ENCODE results near the gene PURA. TPM values are rescaled to one million over a fixed set of nuclear protein-coding genes. Genes with fewer than 3 reads are reported as not detected.
A peak's percentile ranks its signal among the peaks of the same experiment; 100 is the strongest.

Gene PURA
- 10.6 and 12.2 TPM in 2 replicates for total RNA-seq

DNA sequence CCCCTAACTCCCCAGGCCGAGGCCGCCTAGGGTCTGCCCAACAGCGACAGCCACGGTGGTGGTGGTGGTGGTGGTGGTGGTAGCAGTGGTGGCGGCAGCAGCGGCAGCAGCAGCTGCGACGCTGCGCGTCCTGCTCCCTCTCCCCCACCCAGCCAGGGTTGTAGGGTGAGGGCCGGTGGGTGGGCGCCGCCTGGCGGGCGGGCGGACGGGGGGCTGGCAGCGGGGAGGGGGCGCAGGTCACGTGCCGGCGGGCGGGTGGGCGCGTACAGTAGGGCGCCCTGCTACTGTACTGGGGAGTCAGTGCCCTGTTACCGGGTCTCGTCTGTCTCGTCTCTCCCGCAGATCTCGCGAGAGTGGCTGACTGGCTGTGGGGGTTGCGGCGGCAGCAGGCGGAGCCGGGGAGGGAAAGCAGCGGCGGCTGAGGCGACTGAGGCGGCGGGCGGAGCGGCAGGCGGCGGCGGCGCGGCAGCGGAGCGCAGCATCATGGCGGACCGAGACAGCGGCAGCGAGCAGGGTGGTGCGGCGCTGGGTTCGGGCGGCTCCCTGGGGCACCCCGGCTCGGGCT, at the start of gene PURA:
Gene PURA (plus strand): TSS at position 411 of the 565 bp plus-strand sequence. CDS start 73 bp downstream, at position 484.
- peak within 1 kb of the TSS; percentile 94 for H3K4me3 Mint-ChIP-seq
- peaks cover 60% of the 10 kb centered on the region for H3K4me1 Mint-ChIP-seq (ENCODE audit: low read depth)
- H3K36me3 Mint-ChIP-seq (ENCODE audit: low read depth), result peaks cover 6% of the 10 kb centered on the region
- intact Hi-C loops (cut with micrococcal nuclease), result loop anchor here (1.0 to 10.0 kb wide), 8 partner anchors 31 to 1211 kb away; partner anchors contain the start of genes APBB3, CD14, CYSTM1 and SLC35A4
- H3K9me3 Mint-ChIP-seq, result no peaks in the 10 kb centered on the region
- peak within 1 kb of the TSS; percentile 96 for H3K27ac Mint-ChIP-seq
- H3K27me3 Mint-ChIP-seq (ENCODE audit: insufficient read depth), result peaks cover 40% of the 10 kb centered on the region
- DNase-seq (ENCODE audit: low spot score), result peak; percentile 94

DNA sequence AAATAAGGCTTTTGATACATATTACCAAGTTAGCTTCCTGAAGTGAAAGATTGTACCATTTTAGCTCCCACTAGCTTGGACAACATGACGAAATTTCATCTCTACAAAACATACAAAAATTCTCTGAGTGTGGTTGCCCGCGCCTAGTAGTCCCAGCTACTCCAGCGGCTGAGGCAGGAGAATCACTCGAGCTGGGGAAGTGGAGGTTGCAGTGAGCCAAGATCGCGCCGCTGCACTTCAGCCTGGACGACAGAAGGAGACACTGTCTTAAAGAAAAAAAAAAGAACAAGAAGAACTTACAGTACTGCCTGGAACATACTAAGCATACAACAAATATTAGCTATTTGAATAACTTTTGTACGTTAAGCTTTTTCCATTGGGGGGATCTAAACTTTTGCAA, 41.1 kb upstream of the PURA start:
- no peaks in the 10 kb centered on the region for H3K36me3 Mint-ChIP-seq (ENCODE audit: low read depth)
- H3K9me3 Mint-ChIP-seq, result no peaks in the 10 kb centered on the region
- intact Hi-C loops (cut with micrococcal nuclease), result loop anchor here (1.0 kb wide), 3 partner anchors 41 to 84 kb away; partner anchors contain the start of gene PURA
- H3K27ac Mint-ChIP-seq, result no peak overlapping the region
- H3K27me3 Mint-ChIP-seq (ENCODE audit: insufficient read depth), result peaks cover 18% of the 10 kb centered on the region
- H3K4me3 Mint-ChIP-seq, result no peak overlapping the region
- no peaks in the 10 kb centered on the region for H3K4me1 Mint-ChIP-seq (ENCODE audit: low read depth)
- no peak for DNase-seq (ENCODE audit: low spot score)

DNA sequence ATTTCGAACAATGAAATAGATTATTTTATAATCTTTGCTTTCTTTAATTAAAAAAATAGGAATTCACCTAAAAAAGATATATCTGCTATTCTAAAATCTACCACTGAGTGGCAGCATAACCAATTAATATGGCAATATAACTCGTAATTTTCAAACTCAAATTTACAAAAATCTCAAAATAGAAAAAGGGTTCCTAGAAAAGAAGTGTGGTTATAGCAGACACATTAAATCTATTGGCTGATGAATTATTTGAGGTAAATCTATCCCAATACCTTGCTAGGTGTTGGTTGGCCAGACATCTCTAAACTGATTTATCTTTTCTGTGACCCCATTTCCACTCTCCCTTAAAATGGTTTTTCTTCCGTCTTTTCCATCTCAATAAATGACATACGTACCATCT, 40.6 kb upstream of the PURA start:
- intact Hi-C loops (cut with micrococcal nuclease), result loop anchor here (1.0 kb wide), 3 partner anchors 41 to 84 kb away; partner anchors contain the start of gene PURA
- Mint-ChIP-seq H3K9me3 (no peaks in the 10 kb centered on the region), H3K4me1 (ENCODE audit: low read depth) (no peaks in the 10 kb centered on the region), H3K27ac (no peak overlapping the region), H3K27me3 (ENCODE audit: insufficient read depth) (peaks cover 22% of the 10 kb centered on the region), H3K36me3 (ENCODE audit: low read depth) (no peaks in the 10 kb centered on the region), H3K4me3 (no peak overlapping the region)
- DNase-seq (ENCODE audit: low spot score), result no peak

GRCh38 chr5:140075371-140075770, 38.5 kb upstream of the PURA start:
- DNase-seq (ENCODE audit: low spot score), result no peak
- Mint-ChIP-seq H3K9me3 (no peaks in the 10 kb centered on the region), H3K27ac (no peak overlapping the region), H3K36me3 (ENCODE audit: low read depth) (no peaks in the 10 kb centered on the region), H3K4me1 (ENCODE audit: low read depth) (no peaks in the 10 kb centered on the region), H3K27me3 (ENCODE audit: insufficient read depth) (peaks cover 24% of the 10 kb centered on the region), H3K4me3 (no peak overlapping the region)
- intact Hi-C loops (cut with micrococcal nuclease), result no loop called here

DNA sequence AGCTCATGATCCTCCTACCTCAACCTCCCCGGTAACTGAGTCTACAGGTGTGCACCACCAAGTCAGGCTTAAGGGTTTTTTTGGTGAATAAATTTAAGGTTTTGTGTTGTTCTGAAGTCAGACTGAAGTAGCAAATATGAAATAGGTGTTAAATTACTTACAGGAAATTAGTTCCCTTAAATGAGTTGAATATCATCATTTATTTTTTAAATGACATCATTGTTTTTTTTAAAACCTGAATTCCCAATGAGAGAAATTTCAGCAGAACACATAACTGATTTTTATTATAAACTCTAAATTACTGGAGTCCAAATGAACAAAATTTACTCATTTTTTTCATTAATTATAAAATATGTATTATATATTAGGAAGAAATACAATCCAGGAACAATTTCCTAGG, 37.8 kb upstream of the PURA start:
- H3K9me3 Mint-ChIP-seq, result no peaks in the 10 kb centered on the region

DNA sequence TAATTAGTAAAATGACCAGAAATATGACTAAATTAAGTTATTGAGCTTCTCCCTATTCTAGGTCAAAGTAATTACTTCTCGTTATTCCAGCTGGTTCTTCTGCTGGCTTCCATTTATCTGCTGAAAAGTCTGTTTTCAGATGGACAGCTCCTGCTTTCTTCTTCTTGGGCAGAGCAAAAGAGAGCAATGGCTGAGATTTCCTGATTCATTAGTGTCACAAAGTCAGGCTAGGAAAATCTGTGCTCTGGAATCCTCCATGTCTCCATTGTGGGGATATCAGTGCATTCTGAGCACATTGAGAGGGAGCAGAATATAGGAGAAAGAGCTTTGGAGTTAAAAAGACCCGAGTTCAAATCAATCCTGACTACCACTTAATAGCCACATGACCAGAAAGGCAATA, 37.1 kb upstream of the PURA start:
- no peaks in the 10 kb centered on the region for H3K36me3 Mint-ChIP-seq (ENCODE audit: low read depth)
- no peak overlapping the region for H3K4me3 Mint-ChIP-seq
- H3K9me3 Mint-ChIP-seq, result no peaks in the 10 kb centered on the region
- no peaks in the 10 kb centered on the region for H3K4me1 Mint-ChIP-seq (ENCODE audit: low read depth)
- peaks cover 24% of the 10 kb centered on the region for H3K27me3 Mint-ChIP-seq (ENCODE audit: insufficient read depth)
- intact Hi-C loops (cut with micrococcal nuclease), result no loop called here
- no peak for DNase-seq (ENCODE audit: low spot score)
- H3K27ac Mint-ChIP-seq, result no peak overlapping the region

More for the DNA sequence above, 37.8 kb upstream of the PURA start:
- Mint-ChIP-seq H3K4me3 (no peak overlapping the region), H3K4me1 (ENCODE audit: low read depth) (no peaks in the 10 kb centered on the region), H3K36me3 (ENCODE audit: low read depth) (no peaks in the 10 kb centered on the region), H3K27me3 (ENCODE audit: insufficient read depth) (peaks cover 26% of the 10 kb centered on the region), H3K27ac (no peak overlapping the region)
- no peak for DNase-seq (ENCODE audit: low spot score)
- intact Hi-C loops (cut with micrococcal nuclease), result no loop called here

- no peak overlapping the region for H3K27ac Mint-ChIP-seq
- H3K27me3 Mint-ChIP-seq (ENCODE audit: insufficient read depth), result peaks cover 54% of the 10 kb centered on the region
- no peak overlapping the region for H3K4me3 Mint-ChIP-seq
- intact Hi-C loops (cut with micrococcal nuclease), result no loop called here
- no peak for DNase-seq (ENCODE audit: low spot score)
- H3K4me1 Mint-ChIP-seq (ENCODE audit: low read depth), result no peaks in the 10 kb centered on the region
- H3K36me3 Mint-ChIP-seq (ENCODE audit: low read depth), result no peaks in the 10 kb centered on the region
- H3K9me3 Mint-ChIP-seq, result no peaks in the 10 kb centered on the region
These were observed 30.8 kb upstream of the PURA start for GRCh38 chr5:140083120-140083519.

DNA sequence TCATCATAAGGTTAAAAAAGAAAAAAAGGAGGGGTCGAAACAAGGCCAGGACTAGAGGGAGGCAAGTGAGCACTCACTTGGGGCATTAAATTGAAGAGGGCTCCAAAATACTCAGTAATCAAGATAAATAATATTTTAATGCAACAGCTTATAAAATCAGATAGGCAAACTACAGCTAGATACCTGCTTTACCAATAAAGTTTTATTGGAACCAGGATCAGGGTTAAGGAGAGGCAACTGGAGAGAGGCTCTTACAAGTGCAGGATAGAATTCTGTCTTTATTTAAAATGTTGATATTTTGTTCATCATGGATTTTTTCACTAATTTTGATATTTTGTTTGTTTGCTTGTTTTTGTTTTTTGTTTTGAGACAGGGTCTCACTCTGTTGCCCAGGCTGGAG, 30.3 kb upstream of the PURA start:
- no peaks in the 10 kb centered on the region for H3K9me3 Mint-ChIP-seq
- H3K27ac Mint-ChIP-seq, result no peak overlapping the region
- DNase-seq (ENCODE audit: low spot score), result no peak
- no peaks in the 10 kb centered on the region for H3K4me1 Mint-ChIP-seq (ENCODE audit: low read depth)
- H3K27me3 Mint-ChIP-seq (ENCODE audit: insufficient read depth), result peaks cover 53% of the 10 kb centered on the region
- intact Hi-C loops (cut with micrococcal nuclease), result no loop called here
- H3K4me3 Mint-ChIP-seq, result no peak overlapping the region
- H3K36me3 Mint-ChIP-seq (ENCODE audit: low read depth), result no peaks in the 10 kb centered on the region

DNA sequence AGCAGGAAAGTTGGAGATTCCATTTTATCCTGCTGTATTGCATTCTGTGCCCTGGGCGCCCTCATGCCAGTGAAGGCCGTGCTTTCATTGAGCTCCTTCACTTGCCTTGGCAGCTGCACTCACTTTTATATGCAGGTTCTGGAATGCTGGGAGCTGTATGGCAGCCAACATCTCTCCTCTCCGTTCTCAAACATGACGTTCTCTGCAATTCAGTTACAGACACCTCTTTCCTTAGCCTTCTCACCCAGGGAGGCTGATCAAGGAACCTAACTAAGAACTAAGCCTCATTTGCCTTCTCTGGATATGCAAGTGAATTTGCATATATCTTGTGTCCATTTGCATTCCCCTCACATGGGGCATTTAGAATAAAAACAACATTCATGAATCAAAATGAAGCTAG, 29.4 kb upstream of the PURA start:
- Mint-ChIP-seq H3K36me3 (ENCODE audit: low read depth) (no peaks in the 10 kb centered on the region), H3K27me3 (ENCODE audit: insufficient read depth) (peaks cover 53% of the 10 kb centered on the region), H3K4me3 (no peak overlapping the region), H3K4me1 (ENCODE audit: low read depth) (no peaks in the 10 kb centered on the region), H3K27ac (no peak overlapping the region), H3K9me3 (peaks cover 7% of the 10 kb centered on the region)
- no peak for DNase-seq (ENCODE audit: low spot score)
- intact Hi-C loops (cut with micrococcal nuclease), result no loop called here

DNA sequence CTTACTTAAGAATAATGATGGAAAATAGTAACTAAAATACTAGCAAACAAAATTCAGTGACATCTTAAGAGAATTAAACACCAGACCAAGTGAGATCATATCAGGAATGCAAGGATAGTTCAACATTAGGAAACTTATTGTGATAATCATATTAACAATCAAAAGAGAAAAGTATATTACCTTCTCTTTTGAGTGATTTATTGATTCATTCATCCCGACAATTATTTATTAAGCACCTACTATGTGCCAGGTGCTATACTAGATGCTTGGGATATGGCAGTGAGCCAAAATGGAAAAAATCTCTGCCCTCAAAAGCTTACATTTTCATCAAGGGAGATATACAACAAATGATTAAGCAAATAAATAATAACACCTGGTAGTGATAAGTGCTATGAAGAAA, 23.7 kb upstream of the PURA start:
- H3K4me1 Mint-ChIP-seq (ENCODE audit: low read depth), result no peaks in the 10 kb centered on the region
- no peak overlapping the region for H3K27ac Mint-ChIP-seq
- intact Hi-C loops (cut with micrococcal nuclease), result no loop called here
- peaks cover 4% of the 10 kb centered on the region for H3K36me3 Mint-ChIP-seq (ENCODE audit: low read depth)
- H3K4me3 Mint-ChIP-seq, result no peak overlapping the region
- peaks cover 23% of the 10 kb centered on the region for H3K9me3 Mint-ChIP-seq
- peaks cover 34% of the 10 kb centered on the region for H3K27me3 Mint-ChIP-seq (ENCODE audit: insufficient read depth)
- no peak for DNase-seq (ENCODE audit: low spot score)

DNA sequence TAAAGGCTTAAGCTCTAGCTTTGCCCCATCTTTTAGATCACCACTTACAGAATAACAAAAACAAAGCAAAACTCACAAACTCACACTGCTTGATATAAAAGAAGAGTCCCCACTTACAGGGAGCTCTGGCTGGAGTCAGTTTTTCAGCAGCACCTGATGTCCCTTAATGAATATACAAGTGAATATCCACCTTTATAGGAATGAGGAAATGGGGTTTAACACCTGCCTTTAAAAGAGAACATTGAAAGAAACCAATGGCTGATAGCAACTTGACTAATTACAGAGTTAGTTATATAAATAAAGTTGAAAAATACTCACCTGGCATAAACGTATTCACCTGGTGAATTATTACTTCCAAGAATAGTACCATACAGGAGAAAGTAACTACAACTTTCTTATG, 20.7 kb upstream of the PURA start:
- peaks cover 28% of the 10 kb centered on the region for H3K27me3 Mint-ChIP-seq (ENCODE audit: insufficient read depth)
- H3K9me3 Mint-ChIP-seq, result peaks cover 23% of the 10 kb centered on the region
- no peak overlapping the region for H3K27ac Mint-ChIP-seq
- H3K36me3 Mint-ChIP-seq (ENCODE audit: low read depth), result peaks cover 4% of the 10 kb centered on the region
- intact Hi-C loops (cut with micrococcal nuclease), result no loop called here
- H3K4me1 Mint-ChIP-seq (ENCODE audit: low read depth), result no peaks in the 10 kb centered on the region
- no peak overlapping the region for H3K4me3 Mint-ChIP-seq
- no peak for DNase-seq (ENCODE audit: low spot score)

DNA sequence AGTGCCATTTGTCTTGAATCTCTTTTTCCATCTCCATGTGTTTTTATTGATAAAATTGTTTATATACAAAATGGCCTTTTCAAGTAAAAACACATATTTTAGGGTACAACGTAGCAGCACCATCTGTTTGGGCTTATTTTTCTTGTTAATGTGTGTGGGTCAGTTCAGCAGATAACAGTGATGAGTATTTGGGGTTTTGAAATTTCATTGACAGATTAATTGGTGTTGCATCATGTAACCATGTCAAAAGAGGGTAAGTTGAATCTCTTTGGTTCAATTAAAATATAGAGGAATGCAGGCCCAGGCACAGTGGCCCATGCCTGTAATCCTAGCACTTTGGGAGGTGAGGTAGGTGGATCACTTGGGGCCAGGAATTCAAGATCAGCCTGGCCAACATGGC, 20.0 kb upstream of the PURA start:
- H3K27ac Mint-ChIP-seq, result no peak overlapping the region
- peaks cover 23% of the 10 kb centered on the region for H3K9me3 Mint-ChIP-seq
- intact Hi-C loops (cut with micrococcal nuclease), result no loop called here
- H3K4me1 Mint-ChIP-seq (ENCODE audit: low read depth), result no peaks in the 10 kb centered on the region
- peaks cover 28% of the 10 kb centered on the region for H3K27me3 Mint-ChIP-seq (ENCODE audit: insufficient read depth)
- DNase-seq (ENCODE audit: low spot score), result no peak
- H3K36me3 Mint-ChIP-seq (ENCODE audit: low read depth), result peaks cover 4% of the 10 kb centered on the region
- no peak overlapping the region for H3K4me3 Mint-ChIP-seq

- H3K27me3 Mint-ChIP-seq (ENCODE audit: insufficient read depth), result peaks cover 31% of the 10 kb centered on the region
- intact Hi-C loops (cut with micrococcal nuclease), result no loop called here
- H3K27ac Mint-ChIP-seq, result no peak overlapping the region
- H3K36me3 Mint-ChIP-seq (ENCODE audit: low read depth), result peaks cover 4% of the 10 kb centered on the region
- DNase-seq (ENCODE audit: low spot score), result no peak
- peaks cover 15% of the 10 kb centered on the region for H3K9me3 Mint-ChIP-seq
- H3K4me1 Mint-ChIP-seq (ENCODE audit: low read depth), result no peaks in the 10 kb centered on the region
- H3K4me3 Mint-ChIP-seq, result no peak overlapping the region
These were observed 19.0 kb upstream of the PURA start for GRCh38 chr5:140094889-140095288.

GRCh38 chr5:140101179-140101578, 12.7 kb upstream of the PURA start:
- H3K27ac Mint-ChIP-seq, result no peak overlapping the region
- no peak for DNase-seq (ENCODE audit: low spot score)
- H3K4me1 Mint-ChIP-seq (ENCODE audit: low read depth), result peaks cover 4% of the 10 kb centered on the region
- no peaks in the 10 kb centered on the region for H3K9me3 Mint-ChIP-seq
- no peak overlapping the region for H3K4me3 Mint-ChIP-seq
- H3K36me3 Mint-ChIP-seq (ENCODE audit: low read depth), result no peaks in the 10 kb centered on the region
- intact Hi-C loops (cut with micrococcal nuclease), result loop anchor here (10.0 kb wide), 1 partner anchor 614 kb away; no protein-coding TSS in a partner anchor
- peaks cover 53% of the 10 kb centered on the region for H3K27me3 Mint-ChIP-seq (ENCODE audit: insufficient read depth)

All from activated T-helper 1 cell treated with anti-CD3 and anti-CD28 coated beads, Interleukin-12 subunit alpha, Interleukin-12 subunit beta, Interleukin-2, Interleukin-4 antibody, amounts not matched to agents 30 ng/mL and 10 ng/mL and 1 ng/mL, durations not matched to agents 14 hours and 24 hours and 36 hours (primary cell).